Stimulated activated CD4-positive, alpha-beta T cell treated with anti-CD3 and anti-CD28 coated beads, TNF-alpha, amount 100 ng/mL, for 48 hours (primary cell): ENCODE results near the gene FRMPD4.
"Not testable (repeated sequence)": the region's sequence is repeated elsewhere in the genome, so short reads cannot be mapped to it uniquely, and the experiment has no call there.

ENCODE experiments used
- DNase-seq, 3 donors: peaks; one replicate each; pipeline ENCODE4 v3.0.0-alpha.2; 2020; ENCODE audit warnings: low read depth in 3 of 3

The FRMPD4 gene

DNA sequence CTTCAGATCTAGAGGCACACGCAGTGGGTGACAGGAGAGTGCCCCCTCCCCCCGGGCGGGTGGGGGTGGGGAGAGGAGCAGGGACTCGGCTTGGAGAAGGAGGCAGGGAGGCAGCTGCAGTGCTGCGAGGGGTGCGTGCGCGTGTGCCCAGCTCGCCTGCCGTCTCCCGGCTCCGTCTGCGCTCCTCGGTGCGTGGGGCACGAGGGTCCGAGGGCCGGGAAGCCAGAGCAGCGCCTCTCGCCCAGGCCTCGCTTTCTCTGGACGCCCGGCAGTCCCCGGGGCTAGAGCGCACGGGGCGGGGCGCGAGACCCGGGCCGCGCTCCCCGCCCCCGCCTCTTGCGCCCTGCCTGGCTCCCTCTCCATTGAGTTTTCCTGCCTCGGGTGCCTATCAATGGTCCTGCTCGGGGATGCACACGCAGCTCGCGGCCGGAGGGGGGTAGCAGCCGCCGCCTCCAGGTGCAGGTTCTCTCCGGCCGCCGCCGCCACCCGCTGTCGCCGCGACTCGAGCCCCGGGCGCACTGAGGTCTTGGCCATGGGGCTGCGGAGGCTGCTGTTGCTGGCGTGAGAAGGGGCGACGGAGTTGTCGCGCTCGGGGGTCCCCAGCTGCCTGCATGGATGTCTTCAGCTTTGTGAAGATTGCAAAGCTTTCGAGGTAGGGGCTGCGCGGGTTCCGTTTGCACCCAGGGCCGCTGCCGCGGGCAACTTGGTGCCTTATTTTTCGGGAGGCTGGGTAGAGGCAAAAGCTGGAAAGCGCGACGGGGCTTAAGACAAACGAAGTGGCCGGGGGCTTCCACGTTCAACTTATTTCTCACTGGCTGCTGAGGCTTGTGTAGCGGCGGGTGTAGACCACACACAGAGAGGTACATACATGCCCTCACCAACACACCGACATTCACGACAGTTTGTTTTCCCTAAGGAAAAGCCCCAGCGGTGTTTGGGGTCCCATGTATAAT, at the start of gene FRMPD4:
FRMPD4 (plus strand) TSS at position 113 of the 953 bp plus-strand sequence; CDS start at position 612, 499 bp downstream.
- no peak for DNase-seq

DNA sequence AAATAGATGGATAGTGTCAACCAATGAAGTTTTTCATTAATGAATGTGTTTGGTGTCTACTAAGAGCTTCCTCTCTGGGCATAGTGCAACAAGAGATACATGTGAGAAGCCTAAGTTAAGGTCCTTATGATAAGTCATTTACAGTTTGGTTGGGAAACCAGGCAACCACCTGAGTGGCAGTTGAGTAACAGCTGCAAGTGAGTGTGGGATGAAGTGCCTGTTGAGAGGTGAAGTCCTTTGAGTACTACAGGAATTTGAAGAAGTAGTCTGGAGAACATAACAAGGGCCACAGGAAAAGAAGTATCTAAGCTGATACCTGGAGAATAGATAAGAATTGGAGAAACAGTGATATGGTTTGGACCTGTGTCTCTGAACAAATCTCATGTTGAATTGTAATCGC, 48.5 kb upstream of the FRMPD4 start:
- DNase-seq: no peak

DNA sequence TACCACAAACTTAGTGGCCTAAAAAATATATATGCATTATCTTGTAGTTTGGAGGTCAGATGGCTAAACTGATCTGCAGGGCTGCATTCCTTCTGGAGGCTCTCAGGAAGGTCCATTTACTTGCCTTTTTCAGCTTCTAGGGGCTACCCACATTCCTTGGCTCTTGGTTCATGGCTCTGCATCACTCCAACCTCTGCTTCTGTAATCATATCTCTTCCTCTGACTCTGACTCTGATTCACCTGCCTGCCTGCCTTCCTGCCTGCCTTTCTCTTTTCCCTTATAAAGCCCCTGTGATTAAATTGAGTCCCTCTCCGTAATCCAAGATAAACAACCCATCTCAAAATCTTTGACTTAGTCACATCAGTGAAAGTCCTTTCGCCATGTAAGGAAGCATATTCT, 25.0 kb upstream of the FRMPD4 start:
- DNase-seq: no peak

DNA sequence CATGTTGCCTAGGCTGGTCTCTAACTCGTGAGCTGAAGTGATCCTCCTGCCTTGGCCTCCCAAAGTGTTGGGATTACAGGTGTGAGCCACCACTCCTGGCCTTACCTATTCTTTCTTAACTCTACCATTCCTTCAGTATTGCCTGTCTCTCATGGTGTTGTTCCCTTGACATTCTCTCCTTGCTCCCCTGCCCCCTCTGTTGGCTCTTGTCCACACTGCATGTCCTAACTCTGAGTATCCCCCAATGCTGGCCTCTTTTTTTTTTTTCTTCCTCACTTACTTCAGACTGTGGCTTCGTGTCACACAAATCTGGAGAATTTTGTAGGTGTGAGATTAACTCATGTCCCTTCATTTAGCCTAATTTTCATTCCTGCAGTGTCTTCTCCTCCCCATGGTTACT, 22.9 kb upstream of the FRMPD4 start:
- no peak for DNase-seq

DNA sequence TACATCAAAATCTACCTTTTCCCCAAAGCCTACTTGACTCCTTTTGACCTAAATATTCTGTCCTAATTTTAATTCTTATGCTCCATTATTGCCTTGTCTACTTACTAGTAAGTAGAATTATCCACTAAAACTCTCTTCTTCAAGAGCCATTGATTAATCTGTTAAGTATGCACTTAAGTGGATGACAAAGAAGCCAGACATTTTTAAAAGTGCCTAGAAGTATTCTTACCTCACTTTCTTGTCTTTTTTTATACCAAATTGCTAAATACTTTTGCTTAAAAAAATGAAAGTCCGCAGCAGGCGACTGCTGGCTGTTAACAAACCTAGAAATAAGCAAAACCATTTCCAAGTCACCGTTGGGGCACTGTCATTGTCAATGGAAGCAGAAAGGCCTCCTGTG, 20.1 kb upstream of the FRMPD4 start:
- DNase-seq: no peak

DNA sequence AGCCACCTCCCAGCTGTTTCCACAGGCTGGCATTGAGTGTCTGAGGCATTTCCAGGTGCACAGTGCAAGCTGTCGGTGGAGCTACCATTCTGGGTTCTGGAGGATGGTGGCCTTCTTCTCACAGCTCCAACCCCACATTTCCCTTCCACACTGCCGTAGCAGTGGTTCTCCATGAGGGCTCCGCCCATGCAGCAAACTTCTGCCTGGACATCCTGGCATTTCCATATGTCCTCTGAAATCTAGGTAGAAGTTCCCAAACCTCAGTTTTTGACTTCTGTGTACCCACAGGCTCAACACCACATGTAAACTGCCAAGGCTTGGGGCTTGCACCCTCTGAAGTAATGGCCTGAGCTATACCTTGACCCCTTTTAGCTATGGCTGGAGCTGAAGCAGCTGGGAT, 10.3 kb upstream of the FRMPD4 start:
- no peak for DNase-seq

DNA sequence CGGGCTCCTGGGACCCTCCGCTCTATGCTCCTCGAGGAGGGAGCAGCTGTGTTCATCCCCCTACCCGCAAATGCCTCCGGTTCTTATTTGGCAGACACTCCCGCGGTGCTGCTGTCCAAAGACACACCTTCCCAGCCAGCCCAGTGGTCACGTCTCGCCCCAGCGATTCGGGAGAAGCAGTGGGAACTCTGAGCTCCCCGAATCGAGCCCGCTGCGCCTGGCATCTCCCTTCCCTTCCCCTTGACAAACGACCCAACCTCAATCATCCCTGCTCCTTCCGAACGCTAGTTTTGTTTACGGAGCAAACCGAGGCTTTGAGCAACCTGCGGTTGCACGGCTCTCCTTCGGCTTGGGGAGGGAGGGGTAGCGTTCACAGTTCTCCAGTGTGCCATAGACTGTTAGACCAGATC, 317 bp upstream of the FRMPD4 start:
- no peak for DNase-seq

DNA sequence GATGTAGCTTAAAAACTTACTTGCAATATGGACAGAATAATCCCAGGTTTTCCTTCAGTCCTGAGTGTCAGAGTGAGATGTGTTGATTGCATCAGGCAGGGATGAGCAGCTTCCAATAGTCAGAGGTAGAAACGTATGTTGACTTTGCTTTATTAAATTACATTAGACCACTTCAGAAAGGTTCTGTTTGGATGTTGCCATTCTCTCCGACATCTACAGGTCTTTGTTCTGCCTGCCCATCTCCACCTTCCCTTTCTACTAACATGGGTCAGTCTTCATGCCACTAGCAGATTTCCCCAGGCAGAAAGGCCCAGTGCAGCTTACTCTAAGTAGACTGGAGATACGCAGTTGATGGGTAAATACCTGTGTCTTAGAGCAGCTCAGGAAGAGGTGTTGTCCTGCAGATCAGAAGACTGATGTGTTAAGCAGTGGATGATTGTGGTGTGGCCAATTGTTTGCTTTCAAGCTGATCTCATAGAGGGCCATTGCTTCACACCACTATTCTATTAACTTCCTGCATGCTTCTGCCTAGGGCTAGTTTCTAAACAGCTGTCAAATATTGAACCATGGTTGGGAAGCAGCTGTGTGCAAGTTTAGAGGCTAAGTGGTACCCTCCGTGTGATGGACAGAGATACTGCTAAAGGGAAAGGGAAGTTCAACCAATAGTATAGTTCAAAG, 1.8 kb downstream of the FRMPD4 start:
- DNase-seq: no peak

DNA sequence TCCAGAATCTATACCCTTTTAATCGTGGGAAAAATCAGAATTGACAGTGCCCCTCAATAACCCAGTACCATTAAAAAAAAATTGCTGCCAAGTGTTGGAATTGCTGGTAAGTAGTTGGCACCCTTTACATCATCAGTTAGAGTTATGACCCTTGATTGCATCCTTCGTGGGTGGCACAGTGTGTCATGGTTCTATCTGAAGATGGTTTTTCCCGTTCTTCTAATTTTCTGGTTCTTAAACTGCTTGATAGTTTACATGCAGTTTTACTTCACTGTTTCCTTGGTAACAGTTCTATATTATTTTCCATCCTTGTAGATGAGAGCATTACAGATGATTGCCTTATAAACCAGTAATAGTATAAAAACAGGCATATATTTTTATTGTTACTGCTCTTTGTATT, 3.2 kb downstream of the FRMPD4 start:
- no peak for DNase-seq

DNA sequence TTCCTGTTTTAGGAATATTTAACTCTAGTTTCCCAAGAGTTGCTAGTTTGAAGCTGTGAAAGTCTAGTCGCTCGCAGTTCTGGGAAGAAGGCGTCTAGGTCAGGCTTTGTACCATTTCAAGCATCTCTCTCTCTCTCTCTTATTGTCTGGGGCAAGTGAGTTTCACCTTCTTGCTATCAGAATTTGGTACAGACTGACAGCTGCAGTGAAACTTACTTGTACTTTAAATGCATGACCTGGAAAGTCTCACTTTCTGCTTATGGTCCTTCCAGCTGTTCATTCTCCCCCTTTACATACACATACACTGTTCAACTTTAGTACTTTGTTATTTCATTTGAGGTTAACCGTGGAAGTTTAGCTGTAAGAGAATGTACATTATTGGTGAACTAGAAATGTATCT, 4.4 kb downstream of the FRMPD4 start:
- DNase-seq: no peak

DNA sequence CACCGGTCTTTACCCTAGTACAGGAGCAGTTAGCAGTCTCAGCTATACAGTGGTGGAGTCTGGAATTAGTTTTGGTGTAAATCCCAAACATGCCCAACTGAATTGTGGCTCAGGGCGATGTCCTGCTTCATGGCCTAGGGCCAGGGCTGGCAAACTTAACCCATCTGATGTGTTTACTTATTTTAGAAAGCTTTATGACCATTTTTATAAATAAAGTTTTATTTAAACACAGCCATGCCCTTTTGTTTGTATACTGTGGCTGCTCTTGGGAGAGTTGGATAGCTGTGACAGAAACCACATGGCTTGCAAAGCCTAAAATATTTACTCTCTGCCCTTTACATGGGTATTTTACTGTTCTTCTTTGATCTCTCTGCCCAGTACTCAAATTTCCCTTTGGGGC, 7.1 kb downstream of the FRMPD4 start:
- DNase-seq: no peak

DNA sequence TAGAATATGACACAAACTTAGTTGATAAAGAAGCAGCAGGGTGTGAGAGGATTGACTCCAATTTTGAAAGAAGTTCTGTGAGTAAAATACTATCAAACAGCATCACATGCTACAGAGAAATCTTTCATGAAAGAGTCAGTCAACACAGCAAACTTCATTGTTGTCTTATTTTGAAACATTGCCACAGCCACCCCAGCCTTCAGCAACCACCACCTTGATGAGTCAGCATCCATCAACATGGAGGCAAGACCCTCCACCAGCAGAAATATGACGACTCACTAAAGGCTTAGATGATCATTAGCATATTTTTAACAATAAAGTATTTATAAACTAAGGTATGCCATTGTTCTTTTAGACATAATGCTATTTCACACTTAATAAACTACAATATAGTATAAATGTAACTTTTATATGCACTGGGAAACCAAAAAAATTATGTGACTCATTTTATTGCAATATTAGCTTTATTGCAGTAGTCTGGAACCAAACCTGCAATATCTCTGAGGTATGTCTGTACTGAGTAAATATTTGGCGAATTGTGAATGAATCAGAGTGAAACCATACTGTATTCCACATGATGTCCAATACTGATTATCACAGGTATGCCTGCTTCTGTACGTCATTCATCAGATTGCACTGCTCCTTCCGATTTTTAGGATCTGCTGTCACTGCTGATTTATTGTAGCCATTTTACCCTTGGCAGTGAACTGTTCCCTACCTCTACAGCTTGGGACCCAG, 11.6 kb downstream of the FRMPD4 start:
- no peak for DNase-seq

DNA sequence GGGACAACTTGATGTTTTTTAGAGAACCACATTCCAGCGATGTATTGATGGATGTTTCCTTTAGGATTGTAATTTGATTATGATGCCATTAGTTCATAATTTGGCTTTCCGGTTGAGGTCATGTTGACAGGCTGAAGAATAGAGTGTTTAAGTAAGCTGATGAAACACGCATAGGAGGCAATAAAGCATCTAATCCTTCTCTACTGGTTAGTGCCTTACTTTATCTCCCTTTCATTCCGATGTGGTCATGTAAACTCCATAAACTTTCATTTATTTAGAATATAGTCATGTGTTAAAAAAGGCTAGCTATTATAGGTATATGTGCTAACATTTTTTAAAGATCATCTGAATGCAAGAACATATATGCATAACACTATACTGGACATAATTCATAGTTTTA, 15.0 kb downstream of the FRMPD4 start:
- no peak for DNase-seq

DNA sequence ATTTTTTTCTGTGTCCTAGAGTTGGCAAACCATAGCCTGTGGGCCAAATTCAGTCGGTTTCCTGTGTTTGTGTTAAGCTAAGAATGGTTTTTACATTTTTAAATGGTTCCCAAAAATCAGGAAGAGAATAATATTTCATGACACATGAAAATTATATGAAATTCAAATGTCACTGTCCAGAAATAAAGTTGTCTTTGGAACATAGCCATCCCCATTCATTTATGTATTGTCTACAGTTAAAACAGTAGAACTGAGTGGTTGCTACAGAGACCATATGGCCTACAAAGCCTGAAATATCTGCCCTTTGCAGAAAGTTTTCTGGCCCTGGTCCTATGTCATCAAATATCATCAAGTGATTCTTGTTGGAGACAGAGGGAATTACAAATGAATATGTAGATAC, 15.5 kb downstream of the FRMPD4 start:
- no peak for DNase-seq

DNA sequence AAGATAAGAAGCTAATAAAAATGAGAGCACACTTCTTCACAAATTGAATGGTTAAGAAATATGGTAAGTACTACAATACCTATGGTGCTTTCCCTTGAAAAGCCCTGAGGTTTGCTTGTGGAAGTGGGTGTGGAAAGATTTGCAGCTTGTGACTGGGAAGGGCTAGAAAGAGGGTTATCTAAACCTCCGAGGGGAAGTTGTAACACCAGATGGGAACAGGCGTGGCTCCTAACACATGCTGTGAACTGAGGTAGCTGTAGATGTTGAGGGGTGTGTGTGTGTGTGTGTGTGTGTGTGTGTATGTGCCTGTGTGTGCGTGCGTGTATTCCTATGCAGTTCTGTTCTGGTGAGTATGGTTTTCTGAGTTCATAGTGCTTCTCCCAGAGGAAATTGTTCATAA, 21.5 kb downstream of the FRMPD4 start:
- DNase-seq: no peak

DNA sequence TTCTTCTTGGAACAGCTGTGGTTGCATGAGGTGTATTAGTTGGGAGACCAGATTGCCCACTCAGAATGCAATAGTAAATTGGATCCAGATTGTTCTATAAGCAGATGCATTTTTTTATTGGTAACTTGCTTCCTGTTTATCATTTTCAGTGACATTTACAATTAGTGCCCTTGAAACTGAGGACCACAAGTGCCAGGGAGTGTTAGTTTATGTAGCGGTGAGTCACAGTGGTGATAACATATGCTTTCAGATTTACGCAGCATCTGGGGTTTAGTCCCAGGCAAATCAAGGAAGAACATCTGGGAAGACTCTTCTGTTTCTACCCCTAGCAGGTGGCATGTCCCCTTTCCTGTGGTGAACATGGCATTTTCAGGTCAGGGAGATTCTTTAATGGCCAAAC, 24.1 kb downstream of the FRMPD4 start:
- DNase-seq: no peak

DNA sequence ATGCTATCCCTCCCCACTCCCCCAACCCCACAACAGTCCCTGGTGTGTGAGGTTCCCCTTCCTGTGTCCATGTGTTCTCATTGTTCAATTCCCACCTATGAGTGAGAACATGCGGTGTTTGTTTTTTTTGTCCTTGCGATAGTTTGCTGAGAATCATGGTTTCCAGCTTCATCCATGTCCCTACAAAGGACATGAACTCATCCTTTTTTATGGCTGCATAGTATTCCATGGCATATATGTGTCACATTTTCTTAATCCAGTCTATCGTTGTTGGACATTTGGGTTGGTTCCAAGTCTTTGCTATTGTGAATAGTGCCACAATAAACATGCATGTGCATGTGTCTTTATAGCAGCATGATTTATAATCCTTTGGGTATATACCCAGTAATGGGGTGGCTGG, 25.9 kb downstream of the FRMPD4 start:
- not testable (repeated sequence) for DNase-seq

DNA sequence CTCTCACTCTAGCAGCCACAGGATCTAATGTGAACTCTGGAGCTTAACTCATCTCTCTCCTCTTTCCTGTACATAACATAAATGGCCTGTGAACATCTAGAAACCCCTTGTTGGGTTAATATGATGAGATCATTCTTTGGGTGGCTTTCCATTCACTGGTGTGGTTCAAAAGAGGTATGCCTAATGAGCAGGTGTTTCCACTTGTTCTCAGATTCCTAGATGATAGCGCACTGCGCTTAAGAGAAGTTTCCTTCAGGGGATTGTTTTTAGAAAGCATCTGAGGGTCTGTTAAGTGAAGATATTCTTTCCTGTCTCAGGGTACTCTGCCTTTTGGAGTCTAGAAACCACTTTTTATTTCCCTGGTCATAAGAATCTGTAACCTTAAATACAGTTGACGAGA, 32.5 kb downstream of the FRMPD4 start:
- no peak for DNase-seq

DNA sequence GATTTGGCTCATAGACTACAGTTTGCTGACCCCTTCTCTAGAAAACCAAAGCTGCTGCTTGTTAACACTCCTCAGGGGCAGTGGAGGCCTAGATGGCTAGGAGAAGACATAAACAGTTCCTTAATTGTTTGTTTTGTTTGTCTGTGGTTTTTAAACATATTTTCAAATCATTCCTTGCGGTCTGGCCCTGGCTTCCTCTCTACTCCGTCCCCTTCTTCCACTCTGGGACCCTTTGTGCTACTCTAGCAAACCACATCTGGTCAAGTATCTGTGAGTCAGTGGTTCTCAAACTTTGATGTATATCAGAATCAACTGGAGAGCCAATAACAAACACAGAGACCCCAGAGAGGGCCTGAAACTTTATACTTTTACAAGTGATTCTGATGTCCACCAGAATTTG, 36.1 kb downstream of the FRMPD4 start:
- DNase-seq: no peak

DNA sequence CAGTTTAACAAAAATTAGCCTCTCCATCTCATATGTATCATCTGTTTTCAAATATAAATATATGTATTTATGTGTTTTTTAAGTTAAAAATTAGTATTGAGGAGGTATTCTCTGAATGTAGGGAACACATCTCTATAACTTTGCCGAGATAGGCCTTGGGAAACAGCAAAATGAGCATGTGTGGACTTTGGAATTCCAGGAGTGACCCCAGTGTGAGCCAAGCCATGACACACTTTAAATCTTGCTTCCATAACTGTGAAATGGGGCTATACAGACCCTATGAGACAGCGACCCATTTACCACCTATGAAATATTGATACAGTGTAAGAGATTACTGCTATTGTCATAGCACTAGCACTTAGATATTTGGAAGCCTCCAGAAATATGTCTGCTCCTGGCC, 58.8 kb downstream of the FRMPD4 start:
- no peak for DNase-seq

DNA sequence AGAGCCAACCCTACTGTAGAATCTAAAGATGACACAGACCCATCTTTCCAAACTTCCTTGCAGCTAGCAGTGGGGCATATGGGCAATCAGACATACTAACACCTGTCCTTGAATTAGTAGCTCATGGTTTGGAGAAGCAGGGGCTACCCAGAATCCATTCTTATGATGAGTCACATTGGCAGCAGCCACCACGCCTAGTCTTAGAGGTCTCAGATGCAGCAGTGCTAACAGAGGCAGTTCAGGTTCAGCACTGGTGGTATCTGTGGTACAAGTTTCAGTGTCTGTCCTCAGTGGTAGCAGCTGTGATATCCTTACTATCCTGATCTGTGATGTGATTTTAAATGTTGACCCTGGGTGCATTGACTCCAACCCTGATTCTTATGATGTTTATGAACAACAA, 68.1 kb downstream of the FRMPD4 start:
- DNase-seq: no peak

DNA sequence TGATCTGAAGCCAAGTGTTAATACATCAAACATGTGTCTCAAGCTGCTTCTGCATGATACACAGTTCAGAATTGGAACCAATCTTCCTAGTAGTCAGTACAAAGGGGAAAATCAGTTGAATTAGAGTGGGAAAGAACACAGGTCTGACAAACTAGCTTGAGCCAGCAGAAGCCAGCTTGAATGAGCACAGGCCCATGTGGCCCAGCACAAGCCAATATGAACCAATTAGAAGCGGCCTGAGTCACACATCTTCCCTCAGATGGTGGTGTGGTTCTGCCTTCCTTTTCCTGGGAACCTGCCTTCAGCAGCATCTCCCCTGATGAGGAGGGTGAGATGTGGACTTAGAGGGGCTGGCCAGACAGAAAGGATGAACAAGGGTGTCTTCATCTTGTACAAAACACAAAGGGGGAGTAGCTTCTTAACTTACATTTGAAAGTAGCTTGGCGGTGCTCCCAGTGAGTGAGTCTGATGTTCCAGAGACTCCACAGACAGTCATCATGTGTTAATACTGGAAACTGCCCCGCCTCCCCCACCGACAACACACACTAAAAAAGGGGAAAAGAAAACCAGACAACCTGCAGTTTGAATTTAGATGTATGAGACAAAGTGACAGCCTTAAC, 72.0 kb downstream of the FRMPD4 start:
- no peak for DNase-seq
